Chondrocyte (in vitro differentiated cells): ENCODE data around the gene IFRD1. TPM values are rescaled to one million over a fixed set of nuclear protein-coding genes. Genes with fewer than 3 reads are reported as not detected.
"Not testable (repeated sequence)": the region's sequence is repeated elsewhere in the genome, so short reads cannot be mapped to it uniquely, and the experiment has no call there.

Experiments used
- DNase-seq: peaks from one replicate; pipeline ENCODE4 v3.0.0; 2021; ENCODE audit warnings: mixed read lengths, low spot score
- H3K27ac Mint-ChIP-seq: one replicate; pipeline ENCODE4 v1.8.0; 2021; ENCODE audit warnings: mild to moderate bottlenecking, moderate library complexity, mixed read lengths; ENCODE audit not compliant: unreplicated experiment
- H3K27me3 Mint-ChIP-seq: 2 replicates; pipeline ENCODE4 v1.8.0; 2021; ENCODE audit warnings: low read depth, mixed read lengths
- H3K36me3 Mint-ChIP-seq: 2 replicates; pipeline ENCODE4 v1.8.0; 2021; ENCODE audit warnings: low read depth, mixed read lengths
- H3K4me1 Mint-ChIP-seq: 2 replicates; pipeline ENCODE4 v1.8.0; 2021; ENCODE audit warnings: low read depth, mild to moderate bottlenecking, mixed read lengths
- H3K4me3 Mint-ChIP-seq: one replicate; pipeline ENCODE4 v1.8.0; 2021; ENCODE audit warnings: mild to moderate bottlenecking, moderate library complexity, mixed read lengths; ENCODE audit not compliant: unreplicated experiment
- H3K9me3 Mint-ChIP-seq: 2 replicates; pipeline ENCODE4 v1.8.0; 2021; ENCODE audit warnings: low read depth, mixed read lengths
- CTCF ChIP-seq: fragments of 200-600 bp; sonication (generic); IDR thresholded peaks from 2 replicates; pipeline ENCODE4 v1.5.0; 2021; ENCODE audit warnings: antibody characterized with exemption, mild to moderate bottlenecking, moderate library complexity
- total RNA-seq: library from RNA; stranded (reverse); gene quantifications from 3 replicates; pipeline ENCODE4 v1.2.1, GENCODE V29; 2021

The IFRD1 gene
- total RNA-seq, 1 donor from 2014 or later, result 108 TPM

GRCh38 chr7:112516418-112516817 is 66.2 kb downstream of the IFRD1 start:
- not testable (repeated sequence) for H3K4me3 Mint-ChIP-seq, H3K36me3 Mint-ChIP-seq, H3K4me1 Mint-ChIP-seq, H3K9me3 Mint-ChIP-seq, DNase-seq, H3K27ac Mint-ChIP-seq
- peaks cover 34% of the 10 kb centered on the region for H3K27me3 Mint-ChIP-seq
- TF ChIP-seq CTCF, result peak; percentile 5

DNA sequence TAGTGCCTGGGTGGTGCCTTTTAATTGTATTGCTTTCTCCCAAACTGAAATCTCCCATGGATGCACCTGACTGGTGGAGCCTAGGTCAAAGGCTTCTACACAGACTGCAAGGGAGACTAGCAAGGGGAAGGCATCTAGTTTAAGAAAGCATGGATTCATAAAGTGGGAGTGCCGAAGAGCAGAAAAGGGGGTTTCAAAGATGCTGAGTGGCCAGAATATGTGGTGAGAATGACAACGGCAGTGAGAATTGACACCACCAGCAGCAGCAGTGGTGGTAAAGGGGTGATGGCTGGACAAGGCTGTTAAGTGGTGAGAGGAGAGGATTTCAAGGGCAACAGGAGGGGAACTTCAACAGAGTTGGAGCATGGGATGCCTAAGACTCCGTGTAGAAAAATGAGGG is 67.2 kb downstream of the IFRD1 start:
- Mint-ChIP-seq H3K27ac (no peak overlapping the region), H3K4me3 (no peak overlapping the region), H3K27me3 (peaks cover 42% of the 10 kb centered on the region), H3K9me3 (no peaks in the 10 kb centered on the region), H3K36me3 (no peaks in the 10 kb centered on the region), H3K4me1 (no peaks in the 10 kb centered on the region)
- TF ChIP-seq CTCF, result no peak
- DNase-seq, result no peak

DNA sequence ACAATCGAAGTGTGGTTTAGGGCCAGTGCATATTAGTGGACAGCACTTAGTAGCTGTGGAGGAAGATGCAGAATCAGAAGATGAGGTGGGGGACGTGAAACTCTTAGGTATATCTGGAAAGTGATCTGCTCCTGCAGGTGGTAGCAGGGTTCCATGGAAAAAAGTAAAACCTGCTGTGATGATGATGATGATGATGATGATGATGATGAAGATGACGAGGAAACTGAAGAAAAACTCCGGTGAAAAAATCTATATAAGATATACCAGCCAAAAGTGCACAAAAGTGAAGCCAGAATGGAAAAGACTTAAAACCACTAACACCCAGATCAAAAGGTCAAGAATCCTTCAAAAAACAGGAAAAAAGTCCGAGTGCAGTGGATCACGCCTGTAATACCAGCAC is 70.5 kb downstream of the IFRD1 start:
- peaks cover 42% of the 10 kb centered on the region for H3K27me3 Mint-ChIP-seq
- H3K27ac Mint-ChIP-seq, result no peak overlapping the region
- H3K36me3 Mint-ChIP-seq, result no peaks in the 10 kb centered on the region
- DNase-seq, result no peak
- H3K4me3 Mint-ChIP-seq, result no peak overlapping the region
- H3K4me1 Mint-ChIP-seq, result no peaks in the 10 kb centered on the region
- no peaks in the 10 kb centered on the region for H3K9me3 Mint-ChIP-seq
- TF ChIP-seq CTCF, result no peak

DNA sequence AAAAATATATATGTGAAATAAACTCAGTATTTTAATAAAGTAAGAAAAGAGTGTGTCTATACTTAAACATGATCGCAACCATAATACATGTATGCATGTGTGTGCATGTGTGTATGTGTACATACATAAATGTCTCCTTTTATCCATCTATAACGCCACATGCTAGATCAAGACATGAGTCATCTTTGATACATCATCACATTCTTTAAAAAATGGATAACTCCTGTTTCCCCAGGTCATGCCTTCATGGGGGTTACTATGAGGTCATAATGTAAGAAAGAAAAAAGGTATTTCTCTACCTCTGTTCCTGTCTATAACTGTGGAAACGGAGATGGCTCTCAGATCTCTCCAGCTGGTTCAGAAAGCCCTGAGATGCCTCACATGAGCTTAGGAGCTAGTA is 71.7 kb downstream of the IFRD1 start:
- Mint-ChIP-seq H3K27me3 (peaks cover 36% of the 10 kb centered on the region), H3K36me3 (no peaks in the 10 kb centered on the region), H3K4me3 (no peak overlapping the region), H3K4me1 (no peaks in the 10 kb centered on the region), H3K27ac (no peak overlapping the region), H3K9me3 (no peaks in the 10 kb centered on the region)
- DNase-seq, result no peak
- no peak for TF ChIP-seq CTCF

GRCh38 chr7:112523871-112524270 is 73.6 kb downstream of the IFRD1 start:
- DNase-seq, result no peak
- peaks cover 33% of the 10 kb centered on the region for H3K27me3 Mint-ChIP-seq
- no peak for TF ChIP-seq CTCF
- no peaks in the 10 kb centered on the region for H3K9me3 Mint-ChIP-seq
- H3K27ac Mint-ChIP-seq, result no peak overlapping the region
- no peaks in the 10 kb centered on the region for H3K36me3 Mint-ChIP-seq
- H3K4me3 Mint-ChIP-seq, result no peak overlapping the region
- H3K4me1 Mint-ChIP-seq, result no peaks in the 10 kb centered on the region

Other genes with a start within 250 kb of the IFRD1 start
- 43.0 to 102 TPM (median 48.8 TPM) in 3 replicates for gene DOCK4, start 244.1 kb upstream of the IFRD1 start, total RNA-seq
- 15.5 to 18.8 TPM (median 16.2 TPM) in 3 replicates for gene ZNF277, start 243.8 kb upstream of the IFRD1 start, total RNA-seq
- 1.5 to 4.0 TPM (median 3.3 TPM) in 3 replicates for gene LSMEM1, start 30.5 kb downstream of the IFRD1 start, total RNA-seq